Ectodermal cell (in vitro differentiated cells): Measurements from ENCODE around the gene PRELID3B.

Experiments
- H3K27ac ChIP-seq: 2 replicates; pipeline ENCODE4 v1.7.0; 2013; ENCODE audit warnings: mild to moderate bottlenecking, low read depth, low read length; ENCODE audit not compliant: insufficient read depth, poor library complexity, severe bottlenecking
- H3K27me3 ChIP-seq: 2 replicates; pipeline ENCODE4 v1.7.0; 2013; ENCODE audit warnings: mild to moderate bottlenecking, low read length; ENCODE audit not compliant: insufficient read depth, control insufficient read depth, poor library complexity, severe bottlenecking
- H3K36me3 ChIP-seq: one replicate; pipeline ENCODE4 v1.7.0; 2013; ENCODE audit warnings: low read length; ENCODE audit not compliant: control insufficient read depth, insufficient read depth
- H3K4me1 ChIP-seq: one replicate; pipeline ENCODE4 v1.7.0; 2013; ENCODE audit warnings: low read length; ENCODE audit not compliant: control insufficient read depth, insufficient read depth
- H3K4me3 ChIP-seq: 2 replicates; pipeline ENCODE4 v1.7.0; 2013; ENCODE audit warnings: low read depth, low read length, control low read depth; ENCODE audit not compliant: insufficient read depth
- H3K9me3 ChIP-seq: 2 replicates; pipeline ENCODE4 v1.7.0; 2013; ENCODE audit warnings: mild to moderate bottlenecking, low read length, moderate library complexity; ENCODE audit not compliant: control insufficient read depth
- WGBS, 2 experiments: methylation state at CpG; one replicate each; pipeline ENCODE4 v1.1.7; 2013; ENCODE audit warnings: missing lambda C conversion rate in 2 of 2; 5-methylcytosine and 5-hydroxymethylcytosine counted together

PRELID3B gene

GRCh38 chr20:59075934-59076508, 33.4 kb upstream of the PRELID3B start:
- Histone ChIP-seq H3K27me3 (no peaks in the 10 kb centered on the region), H3K4me3 (no peak overlapping the region), H3K4me1 (no peaks in the 10 kb centered on the region), H3K27ac (no peak overlapping the region), H3K36me3 (no peaks in the 10 kb centered on the region), H3K9me3 (no peaks in the 10 kb centered on the region)
- 85 to 88% methylated on average over 4 of the region's 4 CpGs for WGBS, 2 experiments

- H3K36me3 ChIP-seq, result no peaks in the 10 kb centered on the region
- no peaks in the 10 kb centered on the region for H3K27me3 ChIP-seq
- H3K9me3 ChIP-seq, result no peaks in the 10 kb centered on the region
- no peak overlapping the region for H3K27ac ChIP-seq
- WGBS, 2 experiments, result 79 to 80% methylated on average over 3 of the region's 3 CpGs
- no peaks in the 10 kb centered on the region for H3K4me1 ChIP-seq
- no peak overlapping the region for H3K4me3 ChIP-seq
These were observed 31.9 kb upstream of the PRELID3B start for GRCh38 chr20:59074456-59074855.

GRCh38 chr20:59073582-59073981, 31.0 kb upstream of the PRELID3B start:
- WGBS, 2 experiments, result 88% methylated on average over 1 of the region's 1 CpG
- Histone ChIP-seq H3K9me3 (no peaks in the 10 kb centered on the region), H3K4me1 (no peaks in the 10 kb centered on the region), H3K27ac (no peak overlapping the region), H3K36me3 (no peaks in the 10 kb centered on the region), H3K27me3 (no peaks in the 10 kb centered on the region), H3K4me3 (no peak overlapping the region)

GRCh38 chr20:59071216-59071615, 28.6 kb upstream of the PRELID3B start:
- Histone ChIP-seq H3K4me1 (no peaks in the 10 kb centered on the region), H3K4me3 (no peak overlapping the region), H3K36me3 (no peaks in the 10 kb centered on the region), H3K27me3 (no peaks in the 10 kb centered on the region), H3K9me3 (no peaks in the 10 kb centered on the region), H3K27ac (no peak overlapping the region)
- 71 to 100% methylated on average over 1 of the region's 1 CpG for WGBS, 2 experiments

- Histone ChIP-seq H3K36me3 (no peaks in the 10 kb centered on the region), H3K9me3 (no peaks in the 10 kb centered on the region), H3K27me3 (no peaks in the 10 kb centered on the region), H3K4me1 (no peaks in the 10 kb centered on the region), H3K4me3 (no peak overlapping the region), H3K27ac (no peak overlapping the region)
- 94 to 100% methylated on average over 2 of the region's 2 CpGs for WGBS, 2 experiments
These were observed 26.4 kb upstream of the PRELID3B start for GRCh38 chr20:59069026-59069425.

GRCh38 chr20:59068534-59068933, 25.9 kb upstream of the PRELID3B start:
- H3K9me3 ChIP-seq, result no peaks in the 10 kb centered on the region
- H3K36me3 ChIP-seq, result no peaks in the 10 kb centered on the region
- no peak overlapping the region for H3K4me3 ChIP-seq
- no peaks in the 10 kb centered on the region for H3K4me1 ChIP-seq
- H3K27me3 ChIP-seq, result no peaks in the 10 kb centered on the region
- WGBS, 2 experiments, result 55 to 62% methylated on average over 4 of the region's 4 CpGs
- H3K27ac ChIP-seq, result no peak overlapping the region

- Histone ChIP-seq H3K27me3 (no peaks in the 10 kb centered on the region), H3K4me1 (no peaks in the 10 kb centered on the region), H3K36me3 (no peaks in the 10 kb centered on the region), H3K27ac (no peak overlapping the region), H3K4me3 (no peak overlapping the region), H3K9me3 (no peaks in the 10 kb centered on the region)
- WGBS, 2 experiments, result 84 to 88% methylated on average over 4 of the region's 4 CpGs
These were observed 21.7 kb upstream of the PRELID3B start for GRCh38 chr20:59064214-59064722.

- H3K4me1 ChIP-seq, result no peaks in the 10 kb centered on the region
- no peak overlapping the region for H3K27ac ChIP-seq
- WGBS, 2 experiments, result 70 to 76% methylated on average over 20 to 22 of the region's 22 CpGs
These were observed 21.0 kb upstream of the PRELID3B start for GRCh38 chr20:59063358-59064213.

GRCh38 chr20:59062081-59062480, 19.5 kb upstream of the PRELID3B start:
- no peaks in the 10 kb centered on the region for H3K4me1 ChIP-seq
- no peak overlapping the region for H3K4me3 ChIP-seq
- WGBS, 2 experiments, result 70 to 72% methylated on average over 4 of the region's 4 CpGs
- no peaks in the 10 kb centered on the region for H3K36me3 ChIP-seq
- no peaks in the 10 kb centered on the region for H3K9me3 ChIP-seq
- no peak overlapping the region for H3K27ac ChIP-seq
- H3K27me3 ChIP-seq, result no peaks in the 10 kb centered on the region

More at GRCh38 chr20:59063358-59064213, 21.0 kb upstream of the PRELID3B start:
- Histone ChIP-seq H3K27me3 (no peaks in the 10 kb centered on the region), H3K9me3 (no peaks in the 10 kb centered on the region), H3K4me3 (no peak overlapping the region), H3K36me3 (no peaks in the 10 kb centered on the region)

GRCh38 chr20:59055302-59055701, 12.7 kb upstream of the PRELID3B start:
- Histone ChIP-seq H3K36me3 (no peaks in the 10 kb centered on the region), H3K9me3 (no peaks in the 10 kb centered on the region), H3K27ac (no peak overlapping the region), H3K27me3 (no peaks in the 10 kb centered on the region), H3K4me1 (no peaks in the 10 kb centered on the region), H3K4me3 (no peak overlapping the region)
- WGBS, 2 experiments, result 94 to 97% methylated on average over 7 of the region's 7 CpGs
